ENCODE measurements around the gene MEGF8. TPM values are rescaled to one million over a fixed set of nuclear protein-coding genes. Genes with fewer than 3 reads are reported as not detected.

MEGF8 gene
- total and polyA plus RNA-seq, 9 of the 15 experiments (the other 6 are each of a cell fraction or from before 2014, with no cell fraction given): 0.28 to 13.1 (median 3.0) TPM

- TF ChIP-seq REST (IDR thresholded peaks at IDR 0.05; ENCODE audit: borderline replicate concordance): peak; percentile 81; the same call in 1 of the 2 replicates
- no peak for TF ChIP-seq REST (CRISPR knock-in tag; IDR thresholded peaks at IDR 0.05; ENCODE audit: low read depth)
- TF ChIP-seq ZFX (CRISPR knock-in tag; IDR thresholded peaks at IDR 0.05): peak; percentile 59
- TF ChIP-seq GABPB1 (CRISPR knock-in tag; IDR thresholded peaks at IDR 0.05): peak; percentile 55; the same call in 1 of the 2 replicates
- peak in 1 of 2 experiments; percentile 72 for TF ChIP-seq E2F6 (IDR thresholded peaks at IDR 0.05; ENCODE audit: borderline replicate concordance in 1 of 2, extremely low read depth in 1 of 2, insufficient read depth in 1 of 2, insufficient read length in 1 of 2, low read depth in 1 of 2, low read length in 1 of 2, poor library complexity in 1 of 2, severe bottlenecking in 1 of 2)
- TF ChIP-seq FUS (optimal IDR thresholded peaks at IDR 0.05; ENCODE audit: low read depth, low read length): peak; percentile 79
- TF ChIP-seq PHF8 (IDR thresholded peaks at IDR 0.05; ENCODE audit: borderline replicate concordance, low read length): peak; percentile 60; the same call in 1 of the 2 replicates
- no peak for TF ChIP-seq CBX3 (IDR thresholded peaks at IDR 0.05; ENCODE audit: borderline replicate concordance in 1 of 2, low read length in 2 of 2)
- TF ChIP-seq CREB1 (IDR thresholded peaks at IDR 0.05): no peak
- peak; percentile 58 for TF ChIP-seq CREB1 (CRISPR knock-in tag; IDR thresholded peaks at IDR 0.05)
- TF ChIP-seq ZMIZ1 (IDR thresholded peaks at IDR 0.05; ENCODE audit: low read depth in 2 of 2, low read length in 2 of 2): no peak; a peak in 1 of 4 replicates
- TF ChIP-seq ZNF23 (CRISPR knock-in tag; IDR thresholded peaks at IDR 0.05): no peak
- TF ChIP-seq ZNF165 (CRISPR knock-in tag; IDR thresholded peaks at IDR 0.05; ENCODE audit: borderline replicate concordance): no peak
Measured at GRCh38 chr19:42279902-42280814, 45.3 kb upstream of the MEGF8 start (continued).

Measured in K562 (cell line).